Measurements from ENCODE around the gene RCC1. TPM values are rescaled to one million over a fixed set of nuclear protein-coding genes. Genes with fewer than 3 reads are reported as not detected.

Gene RCC1
- polyA plus RNA-seq, 1 of the 3 experiments (the other 2 are of a cell fraction), result 61.0 TPM

DNA sequence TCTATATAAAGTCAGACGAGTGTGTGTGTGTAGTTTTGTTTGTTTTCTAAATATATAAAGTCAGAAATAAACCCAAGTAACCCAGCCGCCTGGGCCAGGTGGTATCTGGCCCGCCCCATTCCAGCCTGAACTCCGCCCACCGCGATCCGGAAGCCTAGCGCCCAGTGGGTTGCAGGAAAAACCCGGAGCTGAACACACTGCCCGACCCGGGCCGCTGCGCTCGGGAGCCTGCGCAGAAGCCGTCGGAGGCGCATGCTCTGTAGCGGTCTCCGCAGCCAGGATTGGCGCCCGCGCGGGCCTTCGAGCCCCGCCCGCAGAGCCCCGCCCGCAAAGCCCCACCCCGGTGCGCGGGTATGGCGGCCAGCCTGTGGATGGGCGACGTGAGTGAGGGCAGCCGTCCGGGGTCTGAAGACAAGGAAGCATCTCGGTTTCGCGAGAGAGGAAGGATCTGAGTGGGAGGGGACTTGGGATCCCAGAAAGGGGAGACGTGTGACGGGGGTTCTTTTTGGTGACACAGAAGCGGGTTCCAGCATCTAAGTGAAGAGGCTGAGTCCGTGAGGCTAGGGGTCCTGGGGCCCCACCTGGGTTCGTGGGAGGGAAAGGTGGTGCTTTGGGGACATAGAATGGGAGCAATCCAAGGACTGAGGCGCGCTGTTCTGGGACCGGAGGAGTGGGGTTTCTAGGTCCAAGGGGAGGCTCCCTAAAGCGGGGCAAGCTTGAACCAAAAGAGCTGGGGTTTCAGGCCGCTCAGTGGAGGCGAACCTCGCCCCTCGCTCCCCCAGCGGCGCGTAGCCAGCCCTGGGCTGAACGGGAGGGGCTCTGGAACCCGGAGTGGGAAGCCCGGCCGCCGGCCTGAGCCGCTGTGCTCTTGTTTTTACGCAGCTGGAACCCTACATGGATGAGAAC lies 47.2 kb downstream of the RCC1 start, which contains the start of gene TRNAU1AP:
Gene TRNAU1AP (plus strand): TSS at position 328 of the 906 bp plus-strand sequence. CDS start 26 bp downstream, at position 354.
- peak within 1 kb of the TSS; percentile 69 to 84 for H3K4me3 ChIP-seq (ENCODE audit: low read depth in 2 of 2, low read length in 1 of 2)
- POLR2A ChIA-PET, result interaction anchor here (1.1 to 3.5 kb wide), 3 partner anchors 28 to 465 kb away, joined by 3 to 59 read pairs (median 3); partner anchors contain the start of gene EYA3
- H3K9me3 ChIP-seq, result no peaks in the 10 kb centered on the region
- TF ChIP-seq RCOR1 (IDR thresholded peaks at IDR 0.05; ENCODE audit: low read length) (peak; percentile 61; the same call in 1 of the 2 replicates), TCF12 (IDR thresholded peaks at IDR 0.05) (no peak; the same call in 1 of the 2 replicates), CHD2 (IDR thresholded peaks at IDR 0.05; ENCODE audit: low read length, partially characterized antibody) (peak; percentile 56), FOXJ3 (CRISPR knock-in tag; IDR thresholded peaks at IDR 0.05) (peak; percentile 54; the same call in 1 of the 2 replicates), JUND (IDR thresholded peaks at IDR 0.05) (no peak; the same call in 1 of the 2 replicates), MXI1 (IDR thresholded peaks at IDR 0.05; ENCODE audit: low read depth, low read length) (peak; percentile 43), EZH2phosphoT487 (IDR thresholded peaks at IDR 0.05; ENCODE audit: borderline replicate concordance, low read depth) (no peak), EP300 (IDR thresholded peaks at IDR 0.05; ENCODE audit: borderline replicate concordance in 1 of 2, low read depth in 1 of 2, low read length in 1 of 2) (peak in 1 of 2 experiments; percentile 28; a peak in 2 of 4 replicates), NRF1 (IDR thresholded peaks at IDR 0.05; ENCODE audit: low read depth, low read length) (peak; percentile 95), ELF1 (IDR thresholded peaks at IDR 0.05) (peak; percentile 86), RFX5 (IDR thresholded peaks at IDR 0.05; ENCODE audit: low read length) (no peak; the same call in 1 of the 2 replicates), TEAD4 (IDR thresholded peaks at IDR 0.05; ENCODE audit: borderline replicate concordance, insufficient read depth) (0 out of 2 replicates have a peak, but pooled peaks have one; percentile 10), GATA2 (CRISPR knock-in tag; IDR thresholded peaks at IDR 0.05) (no peak), YY1 (IDR thresholded peaks at IDR 0.05; ENCODE audit: low read depth) (peak; percentile 87), GABPA (IDR thresholded peaks at IDR 0.05; ENCODE audit: low read depth) (peak; percentile 36; the same call in 1 of the 2 replicates)
- TF ChIP-seq, protein P1, sequence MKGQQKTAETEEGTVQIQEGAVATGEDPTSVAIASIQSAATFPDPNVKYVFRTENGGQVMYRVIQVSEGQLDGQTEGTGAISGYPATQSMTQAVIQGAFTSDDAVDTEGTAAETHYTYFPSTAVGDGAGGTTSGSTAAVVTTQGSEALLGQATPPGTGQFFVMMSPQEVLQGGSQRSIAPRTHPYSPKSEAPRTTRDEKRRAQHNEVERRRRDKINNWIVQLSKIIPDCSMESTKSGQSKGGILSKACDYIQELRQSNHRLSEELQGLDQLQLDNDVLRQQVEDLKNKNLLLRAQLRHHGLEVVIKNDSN (IDR thresholded peaks at IDR 0.05; ENCODE audit: borderline replicate concordance, low read depth), result no peak
- TF ChIP-seq, protein P2, sequence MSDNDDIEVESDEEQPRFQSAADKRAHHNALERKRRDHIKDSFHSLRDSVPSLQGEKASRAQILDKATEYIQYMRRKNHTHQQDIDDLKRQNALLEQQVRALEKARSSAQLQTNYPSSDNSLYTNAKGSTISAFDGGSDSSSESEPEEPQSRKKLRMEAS (IDR thresholded peaks at IDR 0.05; ENCODE audit: low read depth), result peak; percentile 63; the same call in 1 of the 2 replicates
- TF ChIP-seq, protein P3, sequence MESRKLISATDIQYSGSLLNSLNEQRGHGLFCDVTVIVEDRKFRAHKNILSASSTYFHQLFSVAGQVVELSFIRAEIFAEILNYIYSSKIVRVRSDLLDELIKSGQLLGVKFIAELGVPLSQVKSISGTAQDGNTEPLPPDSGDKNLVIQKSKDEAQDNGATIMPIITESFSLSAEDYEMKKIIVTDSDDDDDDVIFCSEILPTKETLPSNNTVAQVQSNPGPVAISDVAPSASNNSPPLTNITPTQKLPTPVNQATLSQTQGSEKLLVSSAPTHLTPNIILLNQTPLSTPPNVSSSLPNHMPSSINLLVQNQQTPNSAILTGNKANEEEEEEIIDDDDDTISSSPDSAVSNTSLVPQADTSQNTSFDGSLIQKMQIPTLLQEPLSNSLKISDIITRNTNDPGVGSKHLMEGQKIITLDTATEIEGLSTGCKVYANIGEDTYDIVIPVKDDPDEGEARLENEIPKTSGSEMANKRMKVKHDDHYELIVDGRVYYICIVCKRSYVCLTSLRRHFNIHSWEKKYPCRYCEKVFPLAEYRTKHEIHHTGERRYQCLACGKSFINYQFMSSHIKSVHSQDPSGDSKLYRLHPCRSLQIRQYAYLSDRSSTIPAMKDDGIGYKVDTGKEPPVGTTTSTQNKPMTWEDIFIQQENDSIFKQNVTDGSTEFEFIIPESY (IDR thresholded peaks at IDR 0.05; ENCODE audit: borderline replicate concordance, low read depth), result no peak
- TF ChIP-seq, protein P4, sequence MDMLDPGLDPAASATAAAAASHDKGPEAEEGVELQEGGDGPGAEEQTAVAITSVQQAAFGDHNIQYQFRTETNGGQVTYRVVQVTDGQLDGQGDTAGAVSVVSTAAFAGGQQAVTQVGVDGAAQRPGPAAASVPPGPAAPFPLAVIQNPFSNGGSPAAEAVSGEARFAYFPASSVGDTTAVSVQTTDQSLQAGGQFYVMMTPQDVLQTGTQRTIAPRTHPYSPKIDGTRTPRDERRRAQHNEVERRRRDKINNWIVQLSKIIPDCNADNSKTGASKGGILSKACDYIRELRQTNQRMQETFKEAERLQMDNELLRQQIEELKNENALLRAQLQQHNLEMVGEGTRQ (IDR thresholded peaks at IDR 0.05; ENCODE audit: borderline replicate concordance, low read depth, low read length), result no peak
- TF ChIP-seq, protein P5, sequence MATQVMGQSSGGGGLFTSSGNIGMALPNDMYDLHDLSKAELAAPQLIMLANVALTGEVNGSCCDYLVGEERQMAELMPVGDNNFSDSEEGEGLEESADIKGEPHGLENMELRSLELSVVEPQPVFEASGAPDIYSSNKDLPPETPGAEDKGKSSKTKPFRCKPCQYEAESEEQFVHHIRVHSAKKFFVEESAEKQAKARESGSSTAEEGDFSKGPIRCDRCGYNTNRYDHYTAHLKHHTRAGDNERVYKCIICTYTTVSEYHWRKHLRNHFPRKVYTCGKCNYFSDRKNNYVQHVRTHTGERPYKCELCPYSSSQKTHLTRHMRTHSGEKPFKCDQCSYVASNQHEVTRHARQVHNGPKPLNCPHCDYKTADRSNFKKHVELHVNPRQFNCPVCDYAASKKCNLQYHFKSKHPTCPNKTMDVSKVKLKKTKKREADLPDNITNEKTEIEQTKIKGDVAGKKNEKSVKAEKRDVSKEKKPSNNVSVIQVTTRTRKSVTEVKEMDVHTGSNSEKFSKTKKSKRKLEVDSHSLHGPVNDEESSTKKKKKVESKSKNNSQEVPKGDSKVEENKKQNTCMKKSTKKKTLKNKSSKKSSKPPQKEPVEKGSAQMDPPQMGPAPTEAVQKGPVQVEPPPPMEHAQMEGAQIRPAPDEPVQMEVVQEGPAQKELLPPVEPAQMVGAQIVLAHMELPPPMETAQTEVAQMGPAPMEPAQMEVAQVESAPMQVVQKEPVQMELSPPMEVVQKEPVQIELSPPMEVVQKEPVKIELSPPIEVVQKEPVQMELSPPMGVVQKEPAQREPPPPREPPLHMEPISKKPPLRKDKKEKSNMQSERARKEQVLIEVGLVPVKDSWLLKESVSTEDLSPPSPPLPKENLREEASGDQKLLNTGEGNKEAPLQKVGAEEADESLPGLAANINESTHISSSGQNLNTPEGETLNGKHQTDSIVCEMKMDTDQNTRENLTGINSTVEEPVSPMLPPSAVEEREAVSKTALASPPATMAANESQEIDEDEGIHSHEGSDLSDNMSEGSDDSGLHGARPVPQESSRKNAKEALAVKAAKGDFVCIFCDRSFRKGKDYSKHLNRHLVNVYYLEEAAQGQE (IDR thresholded peaks at IDR 0.05; ENCODE audit: low read depth, low read length), result 0 out of 2 replicates have a peak, but pooled peaks have one; percentile 21
- TF ChIP-seq, protein P6, sequence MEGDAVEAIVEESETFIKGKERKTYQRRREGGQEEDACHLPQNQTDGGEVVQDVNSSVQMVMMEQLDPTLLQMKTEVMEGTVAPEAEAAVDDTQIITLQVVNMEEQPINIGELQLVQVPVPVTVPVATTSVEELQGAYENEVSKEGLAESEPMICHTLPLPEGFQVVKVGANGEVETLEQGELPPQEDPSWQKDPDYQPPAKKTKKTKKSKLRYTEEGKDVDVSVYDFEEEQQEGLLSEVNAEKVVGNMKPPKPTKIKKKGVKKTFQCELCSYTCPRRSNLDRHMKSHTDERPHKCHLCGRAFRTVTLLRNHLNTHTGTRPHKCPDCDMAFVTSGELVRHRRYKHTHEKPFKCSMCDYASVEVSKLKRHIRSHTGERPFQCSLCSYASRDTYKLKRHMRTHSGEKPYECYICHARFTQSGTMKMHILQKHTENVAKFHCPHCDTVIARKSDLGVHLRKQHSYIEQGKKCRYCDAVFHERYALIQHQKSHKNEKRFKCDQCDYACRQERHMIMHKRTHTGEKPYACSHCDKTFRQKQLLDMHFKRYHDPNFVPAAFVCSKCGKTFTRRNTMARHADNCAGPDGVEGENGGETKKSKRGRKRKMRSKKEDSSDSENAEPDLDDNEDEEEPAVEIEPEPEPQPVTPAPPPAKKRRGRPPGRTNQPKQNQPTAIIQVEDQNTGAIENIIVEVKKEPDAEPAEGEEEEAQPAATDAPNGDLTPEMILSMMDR (IDR thresholded peaks at IDR 0.05), result no peak

More for the DNA sequence above, 47.2 kb downstream of the RCC1 start, which contains the start of gene TRNAU1AP:
- Histone ChIP-seq H3K9me2 (no peaks in the 10 kb centered on the region), H3F3A (replicated peaks; ENCODE audit: insufficient read depth) (no peaks in the 10 kb centered on the region), H3K79me2 (ENCODE audit: insufficient read depth) (peaks cover 29% of the 10 kb centered on the region), H3K4me2 (peak within 1 kb of the TSS; percentile 78), H3K27me3 (ENCODE audit: insufficient read depth) (no peaks in the 10 kb centered on the region), H3K36me3 (replicated peaks in 1 of 2; ENCODE audit: control insufficient read depth in 1 of 2, insufficient read depth in 2 of 2, low read length in 1 of 2) (peaks cover 3 to 15% of the 10 kb centered on the region in 2 experiments), H2AFZ (ENCODE audit: low read depth) (peak within 1 kb of the TSS; percentile 95), H3K27ac (ENCODE audit: low read depth in 2 of 2, low read length in 1 of 2) (peak within 1 kb of the TSS; percentile 54 to 71), H4K20me1 (ENCODE audit: insufficient read depth) (no peaks in the 10 kb centered on the region), H3K9ac (peak within 1 kb of the TSS; percentile 83), H3K4me1 (ENCODE audit: control insufficient read depth in 1 of 2, insufficient read depth in 2 of 2, low read depth in 1 of 2, low read length in 1 of 2) (no peaks in the 10 kb centered on the region; a peak in 2 of 4 replicates)
- CTCF ChIA-PET, result interaction anchor here (0.7 to 1.8 kb wide), 5 partner anchors 18 to 324 kb away, joined by 3 to 8 read pairs (median 5); no protein-coding TSS in a partner anchor
- 2% methylated on average over 34 of the region's 63 CpGs for WGBS (ENCODE audit: low lambda C conversion rate)
- DNase-seq, result peak; percentile 97

Data from SK-N-SH (cell line).